GM12872 (cell line): ENCODE data around the gene TAS1R3.

Experiments
- CTCF ChIP-seq: IDR thresholded peaks from 3 replicates; pipeline ENCODE4 v1.5.1; 2011; ENCODE audit warnings: low read depth, mild to moderate bottlenecking, low read length, moderate library complexity; ENCODE audit not compliant: insufficient read depth

The TAS1R3 gene

GRCh38 chr1:1365875-1366698 lies 35.0 kb downstream of the TAS1R3 start:
- TF ChIP-seq CTCF = no peak

- no peak for TF ChIP-seq CTCF
These were observed 35.6 kb downstream of the TAS1R3 start for GRCh38 chr1:1366699-1367066.

- no peak for TF ChIP-seq CTCF
These were observed 36.2 kb downstream of the TAS1R3 start for GRCh38 chr1:1367315-1367714.

GRCh38 chr1:1370771-1371300 lies 39.8 kb downstream of the TAS1R3 start:
- TF ChIP-seq CTCF = no peak

- no peak for TF ChIP-seq CTCF
These were observed 40.3 kb downstream of the TAS1R3 start for GRCh38 chr1:1371364-1371745.

GRCh38 chr1:1371746-1372711 lies 40.9 kb downstream of the TAS1R3 start:
- TF ChIP-seq CTCF = peak; percentile 96
